Spleen (tissue), 7 donors: ENCODE results near the gene DOCK2.

ENCODE experiments used
- CTCF ChIP-seq, 11 experiments: fragments of 200-600 bp in 7 of 11; fragments of 450-650 bp in 4 of 11; sonication (generic) in 4 of 11; IDR thresholded peaks in 8 of 11; conservative IDR thresholded peaks in 3 of 11; 1 replicate in 7 of 11; 2 replicates in 4 of 11; pipeline versions ENCODE4 v1.4.0 to v1.8.0; 2016 to 2021; ENCODE audit warnings: antibody characterized with exemption in 11 of 11, inconsistent platforms in 4 of 11, mild to moderate bottlenecking in 1 of 11
- POLR2A ChIP-seq, 3 donors: fragments of 450-650 bp; IDR thresholded peaks; one replicate each; pipeline ENCODE4 v1.5.1; 2017; ENCODE audit warnings: antibody characterized with exemption in 3 of 3, mild to moderate bottlenecking in 1 of 3
- donor health status: DM: no; HTN: no; CAD: no; lungs with moderate emphysema.
- donor health status: DM: no; HTN: no; CAD: no.
- donor health status: DM: no; HTN: no; CAD: no.

DNA sequence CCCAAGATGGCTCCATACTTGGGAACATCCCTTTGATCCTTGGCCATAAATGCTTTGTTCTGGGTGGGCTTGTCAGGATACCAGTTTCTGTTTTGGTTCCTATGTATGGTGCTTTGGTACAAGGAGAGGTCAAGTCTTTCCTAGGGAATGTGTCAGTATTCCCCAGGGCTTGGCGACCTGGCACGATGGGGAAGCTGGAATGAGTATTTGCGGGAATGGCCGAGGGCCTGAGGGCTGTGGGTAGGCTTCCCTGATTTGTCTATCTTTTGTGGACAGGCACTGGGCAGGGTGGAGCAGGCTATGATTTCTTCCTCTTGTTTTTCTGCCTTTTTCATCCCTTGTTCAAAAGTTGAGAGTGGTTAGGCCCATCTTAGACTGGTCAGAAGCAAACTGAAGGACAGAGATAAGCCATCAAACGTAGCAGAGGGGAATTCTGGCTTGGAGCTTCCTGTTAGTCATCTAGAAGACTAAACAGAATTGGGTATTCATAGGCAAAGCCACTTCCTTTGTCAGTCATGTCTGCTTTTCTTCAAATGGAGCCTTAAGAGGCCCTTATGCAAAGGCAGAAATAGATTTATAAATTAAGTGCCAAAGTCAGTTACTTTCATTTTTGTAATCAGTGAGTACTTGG is 13.7 kb downstream of the DOCK2 start:
- no peak for TF ChIP-seq POLR2A (IDR thresholded peaks at IDR 0.05)
- no peak for TF ChIP-seq CTCF (IDR thresholded peaks at IDR 0.05 in 8 of 11, conservative IDR thresholded peaks at IDR 0.05 in 3 of 11)
